ENCODE results near the gene STXBP5. TPM values are rescaled to one million over a fixed set of nuclear protein-coding genes. Genes with fewer than 3 reads are reported as not detected.

The STXBP5 gene
- total RNA-seq, 2 experiments from 2014 or later: 11.4 to 11.5 TPM

GRCh38 chr6:147209762-147210449 lies 5.7 kb downstream of the STXBP5 start:
- CTCF ChIA-PET: no interaction called here
- intact Hi-C loops (cut with micrococcal nuclease): no loop called here

GRCh38 chr6:147211349-147211748 lies 7.1 kb downstream of the STXBP5 start:
- ATAC-seq (no peak), DNase-seq (no peak)
- Mint-ChIP-seq H3K4me1 (ENCODE audit: low read depth) (peaks cover 32% of the 10 kb centered on the region), H3K4me3 (no peak overlapping the region), H3K36me3 (ENCODE audit: low read depth) (peaks cover 10% of the 10 kb centered on the region), H3K27me3 (no peaks in the 10 kb centered on the region), H3K27ac (no peak overlapping the region), H3K9me3 (no peaks in the 10 kb centered on the region)
- intact Hi-C loops (cut with micrococcal nuclease): no loop called here
- no peak for TF ChIP-seq CTCF (IDR thresholded peaks at IDR 0.05)
- POLR2A ChIA-PET: no interaction called here
- CTCF ChIA-PET: interaction anchor here (1.0 kb wide), 1 partner anchor 69 kb away, joined by 3 read pairs; no protein-coding TSS in a partner anchor

More at GRCh38 chr6:147209762-147210449, 5.7 kb downstream of the STXBP5 start:
- Mint-ChIP-seq H3K27me3 (no peaks in the 10 kb centered on the region), H3K27ac (no peak overlapping the region), H3K9me3 (no peaks in the 10 kb centered on the region), H3K4me1 (ENCODE audit: low read depth) (peaks cover 39% of the 10 kb centered on the region), H3K4me3 (no peak overlapping the region), H3K36me3 (ENCODE audit: low read depth) (peaks cover 10% of the 10 kb centered on the region)
- POLR2A ChIA-PET: no interaction called here
- DNase-seq (no peak), ATAC-seq (no peak)
- TF ChIP-seq CTCF (IDR thresholded peaks at IDR 0.05): no peak

- H3K27ac Mint-ChIP-seq: no peak overlapping the region
- TF ChIP-seq CTCF (IDR thresholded peaks at IDR 0.05): no peak
- no peaks in the 10 kb centered on the region for H3K27me3 Mint-ChIP-seq
- H3K9me3 Mint-ChIP-seq: no peaks in the 10 kb centered on the region
- peaks cover 10% of the 10 kb centered on the region for H3K36me3 Mint-ChIP-seq (ENCODE audit: low read depth)
- ChIA-PET POLR2A (no interaction called here), CTCF (interaction anchor here (1.0 kb wide), 1 partner anchor 69 kb away, joined by 3 read pairs; no protein-coding TSS in a partner anchor)
- intact Hi-C loops (cut with micrococcal nuclease): no loop called here
- H3K4me3 Mint-ChIP-seq: no peak overlapping the region
- ATAC-seq: no peak
- no peak for DNase-seq
- H3K4me1 Mint-ChIP-seq (ENCODE audit: low read depth): peaks cover 31% of the 10 kb centered on the region
Observed at GRCh38 chr6:147211831-147212230, 7.6 kb downstream of the STXBP5 start.

- intact Hi-C loops (cut with micrococcal nuclease): no loop called here
- CTCF ChIA-PET: no interaction called here
- no peak for TF ChIP-seq CTCF (IDR thresholded peaks at IDR 0.05)
- Mint-ChIP-seq H3K36me3 (ENCODE audit: low read depth) (peaks cover 10% of the 10 kb centered on the region), H3K9me3 (no peaks in the 10 kb centered on the region), H3K4me3 (no peak overlapping the region), H3K27me3 (no peaks in the 10 kb centered on the region), H3K4me1 (ENCODE audit: low read depth) (peaks cover 27% of the 10 kb centered on the region), H3K27ac (no peak overlapping the region)
- POLR2A ChIA-PET: interaction anchor here (0.6 kb wide), 1 partner anchor 23 kb away, joined by 3 read pairs; no protein-coding TSS in a partner anchor
- ATAC-seq (no peak), DNase-seq (no peak)
Observed at GRCh38 chr6:147212622-147213021, 8.4 kb downstream of the STXBP5 start.

- Mint-ChIP-seq H3K4me1 (ENCODE audit: low read depth) (peaks cover 24% of the 10 kb centered on the region), H3K27me3 (no peaks in the 10 kb centered on the region), H3K36me3 (ENCODE audit: low read depth) (peaks cover 13% of the 10 kb centered on the region), H3K27ac (no peak overlapping the region), H3K4me3 (no peak overlapping the region), H3K9me3 (no peaks in the 10 kb centered on the region)
- TF ChIP-seq CTCF (IDR thresholded peaks at IDR 0.05): no peak
- DNase-seq (no peak), ATAC-seq (no peak)
- ChIA-PET POLR2A (no interaction called here), CTCF (no interaction called here)
- intact Hi-C loops (cut with micrococcal nuclease): no loop called here
Observed at GRCh38 chr6:147213772-147214171, 9.6 kb downstream of the STXBP5 start.

Measured in activated CD8-positive, alpha-beta T cell treated with anti-CD3 and anti-CD28 coated beads for 36 hours (primary cell).